ENCODE results near the gene RPTOR.
A peak's percentile ranks its signal among the peaks of the same experiment; 100 is the strongest.
"Not testable (repeated sequence)": the region's sequence is repeated elsewhere in the genome, so short reads cannot be mapped to it uniquely, and the experiment has no call there.

Gene RPTOR

DNA sequence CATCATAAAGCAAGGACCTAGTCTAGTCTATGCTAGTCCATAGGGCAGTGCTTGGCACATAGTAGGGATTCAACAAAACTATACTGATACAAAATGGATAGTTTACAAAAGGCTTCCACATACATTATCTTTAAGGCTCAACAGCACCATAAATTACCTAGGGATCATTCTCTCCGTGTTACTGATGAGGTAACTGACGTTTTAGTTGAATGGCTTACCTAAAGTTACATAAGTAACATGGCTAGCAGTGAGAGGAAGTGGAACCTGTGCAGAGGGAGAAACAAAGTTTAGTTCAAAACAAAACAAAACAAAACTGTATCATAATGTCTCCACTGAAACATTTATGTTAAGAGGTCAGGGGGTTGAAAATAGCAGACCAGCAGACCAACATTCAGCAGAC, 7.9 kb downstream of the RPTOR start:
- DNase-seq = no peak

GRCh38 chr17:80555266-80555665, 10.6 kb downstream of the RPTOR start:
- no peak for DNase-seq

DNA sequence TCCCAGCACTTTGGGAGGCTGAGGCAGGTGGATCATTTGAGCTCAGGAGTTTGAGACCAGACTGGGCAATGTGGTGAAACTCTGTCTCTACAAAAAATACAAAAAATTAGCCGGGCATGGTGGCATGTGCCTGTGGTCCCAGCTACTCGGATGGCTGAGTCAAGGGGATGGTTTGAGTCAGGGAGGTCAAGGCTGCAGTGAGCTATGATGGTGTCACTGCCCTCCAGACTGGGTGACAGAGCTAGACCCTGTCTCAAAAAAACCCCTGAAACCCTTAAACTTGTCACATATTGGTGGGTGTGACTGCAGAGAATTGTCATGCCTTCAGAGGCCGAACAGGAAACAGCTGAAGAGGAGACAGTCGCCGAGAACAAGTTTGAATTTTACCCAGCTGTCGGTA, 13.4 kb downstream of the RPTOR start:
- DNase-seq = no peak

DNA sequence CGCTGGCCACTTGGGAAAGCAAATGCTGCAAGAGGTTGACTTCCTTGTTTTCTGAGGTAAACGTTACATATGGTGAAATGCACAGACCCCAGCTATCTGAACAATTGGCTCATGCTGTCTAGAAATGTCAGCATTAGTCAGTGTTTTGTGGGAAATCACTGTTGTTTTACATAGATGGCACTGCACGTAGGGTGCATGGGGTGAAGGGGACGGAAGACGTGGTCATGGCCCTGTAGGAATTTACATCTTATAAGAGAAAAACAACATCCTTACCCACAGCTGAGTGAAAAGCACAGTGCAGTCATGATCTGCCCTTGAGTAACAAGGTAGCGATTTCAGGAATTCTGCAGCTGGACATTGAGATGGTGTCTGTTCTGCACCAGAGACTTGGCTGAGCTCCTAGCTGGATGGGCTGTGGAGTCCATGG, 15.2 kb downstream of the RPTOR start:
- DNase-seq = no peak

- no peak for DNase-seq
Observed at GRCh38 chr17:80561541-80562114, 17.0 kb downstream of the RPTOR start.

GRCh38 chr17:80564545-80564944, 19.9 kb downstream of the RPTOR start:
- DNase-seq = no peak

- DNase-seq = no peak
Observed at GRCh38 chr17:80565343-80566053, 20.9 kb downstream of the RPTOR start.

DNA sequence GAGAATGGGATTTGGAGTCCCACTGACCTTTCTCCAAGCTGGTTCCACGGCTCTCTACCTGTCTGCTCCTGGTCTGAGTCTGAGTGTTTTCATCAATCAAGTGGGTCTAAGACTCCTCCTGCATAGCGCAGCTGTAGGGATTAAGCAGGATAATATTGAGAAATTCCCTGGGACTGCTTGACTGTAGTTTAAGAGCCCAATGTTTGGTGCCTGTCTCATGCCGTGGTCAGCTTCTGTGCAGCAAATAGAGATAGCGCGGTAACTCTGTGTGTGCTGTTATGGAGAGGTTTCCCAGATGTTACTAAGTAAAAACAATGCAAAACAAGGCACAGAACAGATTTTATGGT, 21.4 kb downstream of the RPTOR start:
- DNase-seq = no peak

DNA sequence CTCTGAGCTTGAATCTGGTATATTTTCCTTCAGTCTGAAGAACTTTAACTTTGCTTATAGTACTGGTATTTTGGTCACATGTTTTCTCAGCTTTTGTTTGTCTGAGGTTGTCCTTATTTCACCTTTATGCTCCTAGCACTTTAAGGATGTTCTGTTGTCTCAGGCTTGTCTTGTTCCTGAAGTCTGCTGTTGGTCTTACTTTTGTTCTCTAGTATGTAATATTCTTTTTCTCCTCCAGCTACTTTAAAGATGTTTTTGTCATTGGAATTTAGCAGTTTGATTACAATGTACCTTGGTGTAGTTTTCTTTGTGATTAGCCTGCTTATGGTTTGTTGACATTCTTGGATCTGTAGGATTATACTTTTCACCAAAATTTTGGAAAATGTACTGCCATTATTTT, 23.6 kb downstream of the RPTOR start:
- no peak for DNase-seq

- no peak for DNase-seq
Observed at GRCh38 chr17:80569924-80570323, 25.3 kb downstream of the RPTOR start.

GRCh38 chr17:80573701-80574100, 29.1 kb downstream of the RPTOR start:
- no peak for DNase-seq

DNA sequence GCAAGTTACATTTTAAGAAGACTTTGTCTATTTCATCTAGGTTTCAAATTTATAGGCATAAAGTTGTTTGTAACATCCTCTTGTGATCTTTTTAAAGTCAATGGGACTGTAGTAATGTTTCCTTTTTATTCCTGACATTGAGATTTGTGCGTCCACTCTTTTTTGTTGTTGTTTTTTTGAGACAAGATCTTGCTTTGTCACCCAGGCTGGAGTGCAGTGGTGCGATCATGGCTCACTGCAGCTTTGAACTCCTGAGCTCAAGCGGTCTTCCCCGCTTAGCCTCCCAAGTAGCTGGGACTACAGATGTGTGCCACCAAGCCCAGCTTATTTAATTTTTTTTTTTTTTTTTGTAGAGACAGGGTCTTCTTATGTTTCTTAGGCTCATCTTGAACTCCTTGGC, 29.9 kb downstream of the RPTOR start:
- DNase-seq = no peak

GRCh38 chr17:80575057-80575875, 30.6 kb downstream of the RPTOR start:
- DNase-seq = peak; percentile 69

DNA sequence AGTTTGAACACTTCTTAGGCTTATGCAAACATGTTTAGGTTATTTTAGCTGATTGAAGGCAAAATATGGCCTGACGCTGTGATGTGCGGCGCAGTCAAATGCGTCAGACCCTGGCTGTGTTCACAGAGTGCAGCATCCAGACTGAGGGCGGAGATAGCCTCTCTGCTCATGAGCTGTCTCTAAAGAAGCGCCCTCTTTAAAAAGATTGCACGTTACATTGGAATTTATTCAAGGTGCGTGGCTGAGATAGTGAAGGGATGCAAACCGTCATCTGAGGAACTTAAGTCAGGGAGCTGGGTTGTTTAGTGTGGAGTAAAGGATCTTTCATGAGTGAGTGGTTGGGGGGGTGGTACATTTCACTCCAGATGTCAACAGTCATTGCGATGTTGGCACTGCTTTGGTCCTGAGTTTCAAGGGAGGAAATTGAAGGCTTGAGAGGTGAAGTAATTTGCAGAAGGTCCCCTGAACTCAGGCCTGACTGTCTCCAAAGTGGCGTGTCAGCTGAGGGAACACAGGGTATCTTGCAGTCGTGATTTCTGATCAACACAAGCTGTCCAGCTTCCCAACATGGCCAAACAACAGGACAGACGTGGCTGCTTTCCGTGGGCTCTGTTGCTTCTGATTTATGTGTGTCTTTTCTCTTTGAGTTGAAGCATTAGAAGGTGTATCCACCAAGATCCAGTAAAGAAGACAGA, 33.4 kb downstream of the RPTOR start:
- no peak for DNase-seq

DNA sequence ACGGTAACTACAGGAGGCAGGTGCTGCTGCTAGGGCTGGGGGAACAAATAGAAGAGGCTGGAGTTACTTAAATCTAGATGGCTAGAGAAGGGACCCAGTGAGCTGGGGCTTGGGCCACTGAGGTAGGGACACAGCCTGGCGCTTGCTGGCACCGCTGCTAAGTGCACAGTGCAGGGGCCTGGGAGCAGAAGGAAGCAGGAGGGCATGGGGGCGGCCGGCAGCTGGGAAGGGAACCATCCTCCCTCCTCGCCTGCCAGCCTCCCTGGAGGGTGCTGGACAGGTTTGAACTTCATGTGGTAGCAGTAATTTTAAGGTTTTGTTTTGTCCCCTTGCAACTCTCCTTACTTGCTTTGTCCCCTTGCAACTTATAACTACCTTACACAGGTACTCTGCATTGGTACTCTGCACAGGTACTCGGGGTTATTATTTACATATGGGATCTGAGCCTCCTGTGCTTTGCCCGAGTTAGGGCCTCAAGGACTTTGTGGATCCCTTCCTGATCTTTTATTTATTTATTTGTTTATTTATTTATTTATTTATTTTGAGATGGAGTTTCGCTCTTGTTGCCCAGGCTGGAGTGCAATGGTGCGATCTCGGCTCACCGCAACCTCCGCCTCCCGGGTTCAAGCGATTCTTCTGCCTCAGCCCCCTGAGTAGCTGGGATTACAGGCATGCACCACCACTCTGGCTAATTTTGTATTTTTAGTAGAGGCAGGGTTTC, 34.2 kb downstream of the RPTOR start:
- DNase-seq = not testable (repeated sequence)

DNA sequence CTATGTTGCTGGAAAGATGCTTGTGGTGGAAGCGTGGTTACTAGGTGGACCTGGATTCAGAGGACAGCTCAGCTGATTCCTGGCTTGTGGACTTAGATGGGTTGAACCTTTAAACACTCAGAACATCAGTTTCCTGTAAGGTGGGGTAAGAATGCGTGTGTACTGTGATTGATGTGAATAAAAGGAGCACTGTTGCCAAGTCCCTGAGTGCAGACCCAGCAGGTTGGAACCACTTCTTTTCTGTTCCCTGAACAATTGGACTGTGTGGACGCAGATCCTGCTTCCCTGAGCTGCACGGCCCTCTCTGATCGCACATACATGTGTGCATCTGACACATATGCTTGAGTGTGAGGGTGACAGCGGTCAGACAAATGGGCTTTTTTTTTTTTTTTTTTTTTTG, 37.5 kb downstream of the RPTOR start:
- DNase-seq = no peak

GRCh38 chr17:80584176-80584905, 39.7 kb downstream of the RPTOR start:
- DNase-seq = no peak

- no peak for DNase-seq
Observed at GRCh38 chr17:80585890-80586845, 41.5 kb downstream of the RPTOR start.

- no peak for DNase-seq
Observed at GRCh38 chr17:80586846-80587228, 42.2 kb downstream of the RPTOR start.

DNA sequence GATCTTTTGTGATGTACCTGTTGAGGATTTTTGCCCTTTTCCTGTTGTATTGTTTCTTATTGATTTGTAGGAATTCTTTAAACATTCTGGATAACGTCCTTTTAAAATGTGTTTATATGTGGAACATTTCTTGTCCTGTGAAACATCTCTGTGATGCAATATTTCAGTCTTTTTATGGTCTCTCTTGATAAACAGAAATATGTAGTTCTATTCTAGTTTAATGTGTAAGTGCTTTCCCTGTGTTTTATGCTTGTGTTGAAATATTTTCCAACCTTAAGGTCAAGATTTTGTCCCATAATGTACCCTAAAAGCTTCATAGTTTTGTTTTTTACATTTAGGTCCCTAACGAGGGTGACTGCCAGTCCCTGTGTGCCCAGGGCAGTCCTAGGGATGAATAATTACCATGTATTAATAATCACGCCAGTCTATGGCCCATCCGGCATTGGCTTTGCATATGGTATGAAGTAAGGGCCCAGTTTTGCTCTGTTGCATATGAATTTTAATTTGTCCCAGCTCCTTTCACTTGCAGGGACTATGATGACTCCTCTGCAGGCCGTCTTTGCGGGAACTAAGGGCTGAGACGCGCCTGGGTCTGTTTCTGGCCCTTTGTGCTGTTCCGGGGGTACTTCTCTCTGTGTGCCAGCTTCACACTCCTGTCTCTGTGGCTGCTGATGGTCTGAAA, 44.2 kb downstream of the RPTOR start:
- DNase-seq = no peak
